GM18519 (cell line): ENCODE measurements around the gene PDE4D.

ENCODE experiments used
- ATAC-seq: cut with Tn5 transposase; IDR thresholded peaks from one replicate; pipeline ENCODE4 v1.9.1; 2021; ENCODE audit warnings: mild to moderate bottlenecking, moderate library complexity; ENCODE audit not compliant: unreplicated experiment, low FRiP score

Gene PDE4D

DNA sequence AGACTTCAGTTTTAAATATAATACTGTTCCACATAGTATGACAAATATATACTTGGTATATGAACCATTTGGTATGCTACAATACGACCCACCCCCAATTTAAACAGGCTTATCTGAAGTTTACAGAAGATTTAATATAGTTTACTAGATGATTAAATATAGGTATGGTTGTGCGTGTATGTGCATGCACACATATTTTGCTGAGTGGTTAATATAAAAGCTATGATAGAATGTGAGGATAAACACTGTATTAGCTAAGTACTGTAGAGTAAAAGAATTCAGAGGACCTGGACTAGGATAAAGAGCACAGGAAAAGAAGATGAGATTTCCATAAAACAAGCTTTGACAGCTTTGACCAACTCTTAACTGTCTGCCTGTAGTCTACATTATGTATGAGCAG lies 356.7 kb downstream of the PDE4D start:
- ATAC-seq: no peak

DNA sequence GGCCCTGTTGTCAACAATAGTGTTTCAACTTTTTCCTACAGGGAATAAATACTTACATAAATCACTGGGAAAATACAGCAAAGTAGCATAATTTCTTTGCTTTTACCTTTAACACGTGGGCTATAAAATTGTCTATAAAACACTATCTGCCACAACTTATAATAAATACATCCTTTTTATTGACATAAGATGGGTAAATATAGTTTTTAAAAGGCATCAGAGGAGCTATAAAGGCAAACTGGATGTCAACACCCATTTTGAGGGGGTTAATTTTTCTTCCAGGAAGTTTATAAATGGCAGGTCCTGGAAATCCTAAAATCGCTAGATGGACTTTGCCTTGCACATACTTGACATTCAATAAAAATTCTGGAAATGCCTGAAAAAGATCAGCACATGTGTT lies 358.0 kb downstream of the PDE4D start:
- ATAC-seq: no peak

DNA sequence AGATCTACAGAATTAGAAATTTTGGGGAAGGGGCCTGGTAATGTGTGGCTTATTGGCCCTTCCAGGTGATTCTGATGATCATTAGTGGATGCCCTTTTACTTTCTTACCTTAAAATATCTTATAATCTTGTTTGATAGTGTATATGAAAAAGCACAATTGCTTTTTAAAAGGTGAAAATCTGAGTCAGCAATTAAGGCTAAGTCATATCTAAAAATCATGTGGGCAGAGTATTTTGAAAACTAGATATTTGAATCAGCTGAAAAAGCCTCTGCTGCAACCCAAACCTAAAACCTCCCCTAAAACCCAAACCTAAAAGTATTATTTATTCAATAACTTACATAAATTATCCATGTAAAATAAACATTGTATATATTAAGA lies 359.8 kb downstream of the PDE4D start:
- ATAC-seq: no peak

DNA sequence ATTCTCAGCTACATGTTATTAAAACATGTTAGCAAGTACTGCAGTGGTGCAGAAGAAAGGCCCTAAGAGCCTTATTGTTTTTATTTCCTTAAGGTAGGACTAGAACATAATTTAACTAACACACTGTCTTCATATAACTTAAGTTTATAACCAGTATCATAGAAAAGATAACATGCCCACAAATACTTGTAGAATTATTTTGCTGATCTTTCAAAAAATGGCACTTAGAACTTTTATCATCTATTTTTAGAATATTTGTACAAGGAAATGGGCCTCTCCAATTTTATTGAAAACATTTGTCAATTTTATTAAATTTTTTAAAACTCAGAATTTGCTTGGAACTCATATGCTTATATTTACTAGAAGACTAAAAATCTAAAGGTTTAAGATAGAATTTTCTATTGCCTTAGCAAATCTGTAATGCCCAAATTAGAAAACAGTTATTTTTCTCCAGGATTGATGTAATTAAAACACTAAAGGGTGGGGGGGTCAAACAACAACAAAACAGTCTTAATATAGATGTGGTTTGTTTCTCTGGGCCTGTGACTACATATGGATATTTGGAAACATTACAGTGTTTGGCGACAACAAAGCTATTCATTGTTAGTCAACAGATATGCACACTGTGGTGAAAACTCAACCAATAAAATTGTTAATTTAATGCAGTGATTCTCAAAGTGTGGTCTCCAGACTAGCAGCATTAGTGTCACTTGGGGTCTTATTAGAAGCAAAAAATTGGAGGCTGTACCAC lies 360.4 kb downstream of the PDE4D start:
- no peak for ATAC-seq

DNA sequence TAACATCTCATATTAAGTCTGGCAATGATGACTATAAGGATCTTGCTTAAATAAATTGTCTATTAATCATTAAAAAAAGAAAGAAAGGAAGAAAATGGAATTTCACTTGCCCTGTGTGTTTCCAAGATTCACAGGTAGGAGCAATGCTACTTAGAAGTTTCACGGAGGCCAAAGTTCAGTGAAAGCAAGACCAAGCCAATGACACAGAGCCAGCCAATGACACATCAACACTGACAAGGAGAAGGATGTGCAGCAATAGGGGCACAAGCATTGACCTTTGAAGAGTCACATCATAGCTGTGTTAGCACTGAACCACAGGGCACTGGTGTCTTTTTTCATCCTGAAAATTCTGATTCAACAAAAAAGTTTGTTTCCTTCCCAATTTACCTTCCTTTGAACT lies 364.3 kb downstream of the PDE4D start:
- no peak for ATAC-seq

DNA sequence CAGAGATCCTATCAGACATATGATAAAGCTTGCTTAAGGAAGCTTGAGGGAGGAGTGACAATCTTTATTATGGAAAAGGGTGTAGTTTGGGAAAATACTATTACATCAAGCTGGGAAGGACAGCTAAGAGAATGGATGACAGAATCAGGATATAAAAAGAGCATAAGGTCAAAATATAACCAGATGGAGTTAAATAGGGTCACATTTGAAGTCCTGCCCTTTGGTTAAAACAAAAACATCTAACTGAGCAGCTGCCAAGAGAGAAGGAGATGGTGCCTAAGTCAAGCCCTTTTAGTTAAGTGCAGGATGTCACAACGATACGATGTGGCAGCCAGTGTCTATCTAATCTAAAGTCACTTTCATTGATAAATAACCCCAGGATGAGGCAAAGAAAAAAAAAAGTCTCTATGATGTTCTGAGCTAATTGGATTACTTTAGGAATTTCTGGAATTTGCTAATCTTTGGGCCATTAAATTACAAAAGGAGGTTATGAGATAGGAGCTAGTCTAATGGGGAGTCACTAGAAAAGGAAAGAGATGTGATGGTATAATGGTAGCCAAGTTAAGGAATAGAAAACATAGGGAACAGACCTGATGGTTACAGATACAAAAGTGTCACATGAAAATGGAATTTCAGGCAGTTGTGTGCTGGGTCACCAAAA lies 365.2 kb downstream of the PDE4D start:
- ATAC-seq: no peak

DNA sequence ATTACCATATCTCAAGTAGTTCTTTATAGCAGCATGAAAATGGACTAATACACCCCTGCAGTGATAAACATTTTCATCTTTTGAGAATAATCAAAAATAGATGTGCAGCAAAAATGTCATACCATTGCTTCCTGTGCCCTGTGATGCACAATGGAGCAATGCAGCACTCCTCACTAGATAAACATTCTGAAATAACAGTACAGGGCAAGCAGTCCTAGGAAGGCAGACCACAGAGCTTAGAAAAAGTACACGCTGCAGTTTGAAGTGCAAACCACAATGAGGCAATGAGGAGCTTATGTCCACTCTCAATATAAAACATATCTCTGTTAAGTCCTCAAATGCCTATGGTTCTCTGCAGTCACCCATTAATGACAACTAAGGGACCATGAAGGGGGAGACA lies 367.6 kb downstream of the PDE4D start:
- ATAC-seq: no peak

DNA sequence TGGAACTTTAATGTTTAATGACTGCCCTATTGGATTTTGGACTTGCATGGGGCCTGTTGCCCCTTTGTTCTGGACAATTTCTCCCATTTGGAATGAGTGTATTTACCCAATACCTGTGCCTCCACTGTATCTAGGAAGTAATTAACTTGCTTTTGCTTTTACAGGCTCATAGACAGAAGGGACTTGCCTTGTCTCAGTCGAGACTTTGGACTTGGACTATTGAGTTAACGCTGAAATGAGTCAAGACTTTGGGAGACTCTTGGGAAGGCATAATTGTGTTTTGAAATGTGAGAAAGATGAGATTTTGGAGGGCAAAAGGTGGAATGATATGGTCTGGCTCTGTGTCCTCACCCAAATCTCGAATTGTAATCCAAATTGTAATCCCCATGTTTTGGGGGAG lies 368.2 kb downstream of the PDE4D start:
- no peak for ATAC-seq

DNA sequence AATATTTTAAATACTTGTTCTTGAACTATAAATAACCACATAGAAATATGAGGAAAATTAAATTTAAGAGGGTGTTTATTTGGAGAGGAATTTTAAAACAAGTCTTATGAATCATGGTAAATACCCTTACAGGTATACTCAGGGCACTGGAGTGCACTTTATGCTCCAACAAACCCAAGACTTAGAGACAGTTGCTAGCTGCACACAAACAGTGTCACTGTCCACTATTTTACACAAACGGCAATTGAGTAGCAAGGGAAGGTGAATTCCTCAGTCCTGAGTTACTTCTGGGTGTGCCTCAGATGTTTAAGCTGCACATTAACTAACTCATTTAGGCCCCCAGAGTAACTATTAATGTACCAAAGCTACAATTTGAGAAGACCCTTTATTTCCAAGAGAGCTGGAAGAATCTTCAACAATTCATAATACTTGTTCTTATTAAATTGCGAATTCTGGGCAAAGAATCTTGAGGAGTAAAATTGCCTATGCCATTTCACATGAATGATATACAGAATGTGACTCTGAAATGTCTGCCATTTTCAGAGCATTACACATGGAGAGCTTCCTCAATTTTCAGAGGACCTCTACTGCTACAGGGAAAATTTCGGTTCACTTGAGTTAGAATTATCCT lies 371.2 kb downstream of the PDE4D start:
- ATAC-seq: no peak

DNA sequence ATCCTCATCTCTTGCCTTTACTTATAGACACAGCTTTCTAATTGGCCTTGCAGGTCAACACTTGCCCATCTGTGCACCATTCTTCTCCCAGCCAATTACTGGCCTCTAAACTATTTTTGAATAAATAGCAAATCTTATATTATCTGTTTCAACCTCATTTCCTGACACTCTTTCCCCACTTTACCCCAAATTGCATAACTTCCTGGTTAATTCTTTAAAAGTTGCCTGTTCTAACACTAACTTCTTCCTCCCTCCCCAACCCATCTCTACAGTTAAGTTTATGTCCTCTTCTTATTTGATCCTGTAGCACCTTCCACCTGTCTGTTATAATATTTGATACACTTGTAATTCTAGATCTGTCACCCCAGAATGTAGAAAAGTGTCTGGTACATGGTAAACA lies 372.1 kb downstream of the PDE4D start:
- ATAC-seq: no peak

DNA sequence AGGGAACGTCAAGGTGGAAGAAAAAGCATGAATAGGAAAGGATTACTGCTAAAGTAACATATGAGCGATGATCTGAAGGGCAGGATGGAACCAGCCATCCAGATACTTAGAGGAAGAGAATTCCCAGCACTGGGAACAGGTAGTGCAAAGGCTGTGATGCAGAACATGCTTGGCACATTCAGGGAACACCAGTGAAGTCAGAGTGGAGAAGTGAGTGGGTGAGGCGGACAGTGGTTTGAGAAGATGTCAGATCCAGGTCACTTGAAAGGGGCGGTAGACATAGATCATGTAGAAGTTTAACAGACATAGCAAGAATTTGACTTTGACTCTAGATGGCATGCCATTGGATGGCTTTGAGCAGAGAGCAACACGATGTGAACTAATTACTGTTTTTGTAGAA lies 374.2 kb downstream of the PDE4D start:
- ATAC-seq: no peak

DNA sequence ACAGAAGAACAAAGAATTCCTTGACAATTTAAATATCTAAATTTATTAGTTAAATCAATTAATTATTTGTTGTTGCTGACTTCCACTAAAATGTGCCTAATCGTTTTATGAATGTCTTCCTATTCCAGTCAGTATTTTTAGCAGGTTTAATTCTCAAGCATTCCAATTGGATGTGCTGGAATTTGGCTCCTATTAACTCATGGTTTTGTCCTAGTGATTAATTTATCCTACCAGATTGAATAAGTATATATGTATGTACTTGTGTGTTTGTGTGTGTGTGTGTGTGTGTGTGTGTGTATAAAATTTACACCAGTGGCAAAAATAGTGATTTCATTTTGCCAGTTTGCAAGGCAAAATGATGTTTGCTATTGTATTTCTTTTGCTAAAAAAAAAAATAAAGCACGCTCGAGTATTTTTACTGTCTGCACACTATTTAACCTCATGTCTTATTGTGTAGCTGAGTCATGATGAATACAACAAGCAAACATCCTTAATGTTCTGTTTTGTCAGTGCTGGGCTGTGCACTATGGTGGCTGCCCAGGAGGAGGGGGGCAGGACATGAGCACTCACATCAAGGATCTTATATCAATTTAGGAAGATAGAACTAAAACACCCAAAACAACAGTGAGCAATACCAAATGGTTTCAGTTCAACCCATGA lies 375.5 kb downstream of the PDE4D start:
- no peak for ATAC-seq

DNA sequence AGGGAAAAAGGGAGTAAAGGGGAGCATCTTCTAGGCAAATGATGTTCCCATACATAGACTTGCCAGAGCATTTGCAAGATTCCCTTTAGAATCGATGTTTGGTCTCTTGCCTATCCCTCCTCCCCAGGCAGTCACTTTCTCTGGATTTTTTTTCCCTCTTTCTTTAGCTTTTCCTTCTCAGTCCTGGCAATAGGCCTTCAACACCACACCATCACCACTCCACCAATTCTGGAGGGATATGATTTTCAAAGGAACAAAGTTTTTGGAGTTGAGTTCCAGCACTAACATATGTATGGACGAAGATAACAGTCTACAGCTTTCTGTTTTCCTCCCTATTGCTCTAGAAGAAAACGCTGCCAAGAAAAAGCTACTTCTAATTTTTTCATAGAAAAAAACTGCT lies 377.4 kb downstream of the PDE4D start:
- ATAC-seq: no peak

DNA sequence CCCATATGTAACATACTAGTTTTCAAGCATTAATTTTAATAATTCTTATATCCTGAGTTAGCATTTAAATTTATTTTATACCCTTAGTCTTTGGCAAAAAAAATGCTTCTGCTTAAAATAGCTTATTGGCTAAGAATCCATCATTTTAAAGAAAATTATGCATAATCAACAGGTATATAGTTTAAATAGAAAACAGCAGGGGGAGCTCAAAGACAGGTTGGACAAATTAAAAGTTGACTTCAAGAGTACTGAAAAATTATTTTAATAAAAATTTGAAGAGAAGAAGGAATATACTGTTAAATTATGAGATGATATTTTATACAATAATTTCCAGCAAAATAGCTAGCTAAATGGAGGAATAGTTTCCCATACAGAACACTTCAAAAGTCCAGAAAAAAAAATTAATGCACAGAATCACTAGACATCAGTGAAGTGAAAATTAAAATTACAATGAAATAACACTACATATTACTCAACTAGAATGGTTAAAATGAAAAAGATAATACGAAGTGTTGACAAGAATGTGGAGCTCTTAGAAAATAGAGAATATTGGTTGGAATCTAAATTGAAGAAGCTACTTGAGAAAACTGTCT lies 387.1 kb downstream of the PDE4D start:
- ATAC-seq: no peak

DNA sequence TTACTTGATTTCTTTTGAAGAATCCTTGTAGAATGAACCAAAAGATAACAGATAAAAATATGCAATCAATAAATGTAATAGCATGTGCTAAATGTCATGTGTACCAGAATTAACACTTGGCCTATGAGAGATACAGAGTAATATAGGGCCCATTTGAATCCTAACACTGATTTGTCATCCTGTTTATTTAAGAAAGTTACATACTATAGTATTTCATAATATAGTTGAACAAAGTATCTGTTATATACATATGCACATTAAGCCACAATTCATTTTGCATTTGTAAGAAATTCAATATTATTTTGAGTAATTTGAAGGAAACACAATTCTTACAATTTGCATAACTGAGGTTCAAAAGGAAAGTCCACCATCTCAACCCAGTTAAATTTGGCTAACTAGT lies 389.5 kb downstream of the PDE4D start:
- no peak for ATAC-seq

DNA sequence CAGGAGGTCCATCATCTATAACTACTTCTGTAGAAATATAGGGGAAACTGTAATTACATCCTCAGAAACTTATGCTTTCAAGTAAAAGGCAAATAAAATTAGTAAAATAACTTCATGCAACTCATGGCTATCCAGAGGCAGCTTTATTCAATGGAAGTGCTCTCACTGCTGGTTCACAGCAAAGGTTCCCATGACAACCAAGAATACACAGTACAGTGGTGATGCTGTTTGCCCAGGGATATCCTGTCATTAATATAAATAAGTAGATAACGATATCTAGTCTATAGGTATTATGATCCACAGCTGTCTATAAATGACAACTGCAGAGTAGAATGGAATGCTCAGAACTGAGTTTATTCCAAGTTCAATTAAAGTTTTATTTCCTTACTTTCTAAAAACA lies 390.3 kb downstream of the PDE4D start:
- no peak for ATAC-seq

DNA sequence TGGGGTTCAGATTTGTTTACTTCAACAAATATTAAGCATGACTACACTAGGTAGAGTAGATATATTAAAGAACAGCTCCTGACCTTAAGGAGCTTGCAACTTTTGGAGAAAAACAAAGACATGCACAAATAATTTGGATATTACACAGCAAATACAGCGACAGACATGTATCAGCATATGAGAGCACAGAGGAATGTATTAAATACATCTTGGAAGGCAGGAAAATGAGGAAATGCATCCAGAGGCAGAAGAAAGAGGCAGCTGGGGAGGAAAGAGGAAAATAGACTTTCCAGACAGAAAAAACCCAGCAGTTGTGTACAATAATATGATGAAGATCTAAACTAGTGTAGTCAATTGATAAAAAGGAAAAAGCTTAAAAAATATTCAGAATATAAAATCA lies 392.2 kb downstream of the PDE4D start:
- no peak for ATAC-seq

DNA sequence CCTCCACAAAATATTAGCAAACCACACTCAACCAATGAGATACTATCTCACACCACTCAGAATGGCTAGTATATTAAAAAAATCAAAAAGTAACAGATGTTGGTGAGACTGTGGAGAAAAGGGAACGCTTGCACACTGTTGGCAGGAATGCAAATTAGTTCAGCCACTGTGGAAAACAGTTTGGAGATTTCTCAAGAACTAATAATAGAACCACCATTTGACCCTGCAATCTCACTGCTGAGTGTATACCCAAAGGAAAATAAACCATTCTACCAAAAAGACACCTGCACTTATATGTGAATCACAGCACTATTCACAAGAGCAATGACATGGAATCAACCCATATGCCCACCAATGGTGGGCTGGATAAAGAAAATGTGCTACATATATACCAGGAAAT lies 393.5 kb downstream of the PDE4D start:
- no peak for ATAC-seq

DNA sequence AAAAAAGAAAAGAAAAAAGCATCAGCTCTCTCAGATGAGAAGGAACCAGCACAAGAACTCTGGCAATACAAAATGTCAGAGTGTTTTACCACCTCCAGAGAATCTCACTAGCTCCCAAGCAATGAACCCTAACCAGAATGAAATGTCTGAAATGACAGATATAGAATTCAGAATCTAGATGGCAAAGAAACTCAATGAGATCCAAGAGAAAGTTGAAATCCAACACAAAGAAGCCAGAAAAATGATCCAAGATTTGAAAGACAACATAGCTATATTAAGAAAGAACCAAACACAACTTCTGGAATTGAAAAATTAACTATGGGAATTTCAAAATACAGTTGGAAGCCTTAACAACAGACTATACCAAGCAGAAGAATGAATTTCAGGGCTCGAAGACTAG lies 396.3 kb downstream of the PDE4D start:
- ATAC-seq: no peak

DNA sequence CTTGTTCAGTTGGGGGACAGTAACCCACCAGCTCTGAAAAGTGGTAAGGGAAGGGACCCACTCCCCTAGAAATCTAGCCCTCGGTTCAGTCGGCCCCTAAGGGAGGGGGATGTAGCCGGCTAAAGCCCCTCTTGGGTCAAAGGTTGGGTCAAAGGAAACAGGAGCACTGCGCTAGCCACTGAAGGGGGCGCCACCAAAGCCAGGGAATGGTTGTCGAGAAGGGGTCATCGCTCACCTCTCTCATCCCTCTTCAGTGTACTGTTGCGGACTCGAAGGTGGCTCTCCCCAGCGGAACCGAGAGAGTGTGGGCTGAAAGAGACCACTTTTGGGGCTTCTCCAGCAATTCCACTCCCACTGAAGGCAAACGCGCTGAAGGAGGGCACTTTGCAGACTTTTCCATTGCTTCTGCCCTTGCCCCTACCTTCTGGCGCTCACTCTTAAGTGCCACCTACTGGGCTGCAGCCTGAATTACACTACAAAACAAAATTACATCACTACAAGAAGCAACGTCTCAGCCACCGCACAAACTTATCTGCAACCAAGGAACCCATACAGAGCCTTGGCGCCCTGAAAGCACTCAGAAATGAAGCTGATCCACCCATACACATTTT lies 396.9 kb downstream of the PDE4D start:
- no peak for ATAC-seq

DNA sequence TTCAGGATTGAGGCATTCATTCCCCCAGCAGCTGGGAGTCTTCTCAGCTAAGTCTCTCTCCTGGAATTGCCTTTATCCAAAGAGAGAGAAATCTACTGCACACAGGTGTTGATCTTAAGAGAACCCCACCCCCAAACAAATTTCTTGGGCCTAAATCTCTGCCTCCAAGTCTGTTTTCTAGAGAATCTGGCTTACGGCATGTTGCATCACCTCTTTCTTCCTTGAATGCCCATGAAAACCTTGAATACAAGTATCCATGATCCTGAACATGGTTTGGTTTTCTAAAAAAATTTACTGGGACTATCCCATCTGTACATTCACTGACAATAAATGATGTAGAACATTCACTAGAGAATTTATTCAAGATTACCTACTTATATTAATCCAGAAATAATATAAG lies 401.6 kb downstream of the PDE4D start:
- no peak for ATAC-seq
